HG03565 (cell line): ENCODE results near the gene KRTAP22-1.

Experiments used
- ATAC-seq: cut with Tn5 transposase; IDR thresholded peaks from one replicate; pipeline ENCODE4 v1.9.1; 2021; ENCODE audit warnings: mild to moderate bottlenecking, moderate library complexity; ENCODE audit not compliant: unreplicated experiment

KRTAP22-1 gene

GRCh38 chr21:30623362-30623761 lies 22.5 kb downstream of the KRTAP22-1 start:
- ATAC-seq, result no peak

GRCh38 chr21:30625449-30626165 lies 24.7 kb downstream of the KRTAP22-1 start:
- no peak for ATAC-seq

DNA sequence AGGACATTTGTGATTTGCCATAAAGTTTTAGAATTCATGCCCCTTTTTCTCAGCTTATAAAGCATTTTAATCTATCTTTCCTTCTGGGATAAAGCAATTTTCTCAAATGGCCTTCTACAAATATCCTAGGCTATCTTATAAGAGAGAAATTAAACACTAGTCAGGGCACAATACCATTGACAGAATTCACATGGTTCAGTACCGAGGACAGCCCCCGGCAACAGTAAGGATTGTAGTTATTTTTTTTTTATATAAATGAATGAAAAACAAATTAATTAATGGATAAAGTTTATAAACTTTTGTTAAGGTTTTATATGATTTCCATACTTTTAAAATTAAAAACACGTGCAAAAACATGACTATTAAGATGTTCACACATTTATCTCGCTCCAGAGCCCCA lies 27.2 kb downstream of the KRTAP22-1 start:
- ATAC-seq, result no peak

DNA sequence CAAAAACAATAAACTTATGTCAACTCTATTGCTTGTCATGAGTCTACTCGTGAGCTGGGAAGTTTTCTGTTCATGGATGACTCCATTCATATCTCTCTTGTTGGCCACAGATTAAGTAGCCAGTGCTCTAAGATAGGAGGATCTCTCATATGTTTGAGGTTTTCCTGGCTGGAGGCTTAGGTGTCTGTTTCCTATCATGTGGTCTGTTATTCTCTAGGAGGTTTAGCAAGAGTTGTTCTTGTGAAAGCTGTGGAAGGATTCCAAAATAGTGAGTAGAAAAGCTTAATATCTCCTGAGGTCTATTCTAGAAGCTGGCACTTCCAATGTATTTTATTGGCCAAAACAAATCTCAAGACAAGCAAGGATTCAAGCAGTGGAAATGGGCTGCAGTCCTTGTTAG lies 28.3 kb downstream of the KRTAP22-1 start:
- ATAC-seq, result no peak

DNA sequence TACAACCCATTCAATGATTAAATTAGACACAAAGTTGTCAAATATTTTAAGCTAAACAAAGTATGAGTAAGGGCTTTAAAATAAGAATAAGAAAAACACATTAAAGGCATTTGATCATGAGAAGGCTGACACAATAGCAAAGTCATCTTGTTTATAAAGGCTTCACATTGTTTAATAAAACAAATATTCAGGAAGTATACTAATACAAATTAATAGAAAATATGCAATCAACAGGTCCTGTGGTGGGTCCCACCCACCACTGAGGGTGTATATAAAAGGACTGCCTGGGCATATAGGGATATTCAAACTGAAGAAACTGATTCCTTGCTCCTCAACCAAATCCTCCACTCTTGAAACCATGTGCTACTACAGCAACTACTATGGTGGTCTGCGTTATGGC lies 34.0 kb downstream of the KRTAP22-1 start, which contains the start of gene KRTAP20-2:
Gene KRTAP20-2, plus strand, starts transcription at position 301 of the 400 bp plus-strand sequence. Its CDS starts 58 bp downstream, at position 359.
- no peak for ATAC-seq

DNA sequence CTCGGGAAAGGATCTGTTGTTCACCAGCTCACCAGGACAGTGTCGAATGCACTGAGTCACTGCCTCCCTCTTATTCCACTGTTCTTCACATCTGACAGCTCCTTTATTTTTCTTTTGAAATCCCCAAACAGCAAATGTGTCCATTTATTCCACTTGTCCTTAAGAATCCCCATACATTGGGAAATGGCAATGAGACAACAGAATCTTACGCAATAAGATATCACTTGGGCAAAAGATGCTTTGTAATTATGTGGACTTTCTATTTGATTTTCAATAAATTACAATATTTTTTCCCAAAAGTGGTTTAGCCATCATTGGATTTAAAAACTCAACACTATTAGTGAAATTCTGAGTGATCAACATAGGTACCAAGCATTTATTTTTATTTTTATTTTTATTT lies 37.8 kb downstream of the KRTAP22-1 start:
- no peak for ATAC-seq

DNA sequence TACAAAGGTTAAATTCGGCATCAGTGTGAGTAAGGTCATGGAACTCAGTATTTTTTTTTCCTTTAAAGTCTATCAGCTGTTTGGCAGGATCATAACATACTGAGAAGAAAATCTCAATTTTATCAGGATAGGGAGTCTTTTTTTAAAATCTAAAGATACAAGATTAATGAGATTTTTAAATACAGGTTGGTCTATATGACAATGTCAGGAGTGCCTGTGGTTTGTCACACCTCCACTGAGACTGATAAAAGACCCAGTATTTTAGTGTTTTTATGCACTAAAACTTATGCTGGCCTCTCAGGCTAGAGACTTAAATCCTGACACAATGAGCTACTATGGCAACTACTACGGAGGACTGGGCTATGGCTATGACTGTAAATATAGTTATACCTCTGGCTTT lies 41.7 kb downstream of the KRTAP22-1 start, which contains the start of gene KRTAP20-3:
Gene KRTAP20-3, plus strand, starts transcription at position 301 of the 400 bp plus-strand sequence.
- ATAC-seq, result no peak

DNA sequence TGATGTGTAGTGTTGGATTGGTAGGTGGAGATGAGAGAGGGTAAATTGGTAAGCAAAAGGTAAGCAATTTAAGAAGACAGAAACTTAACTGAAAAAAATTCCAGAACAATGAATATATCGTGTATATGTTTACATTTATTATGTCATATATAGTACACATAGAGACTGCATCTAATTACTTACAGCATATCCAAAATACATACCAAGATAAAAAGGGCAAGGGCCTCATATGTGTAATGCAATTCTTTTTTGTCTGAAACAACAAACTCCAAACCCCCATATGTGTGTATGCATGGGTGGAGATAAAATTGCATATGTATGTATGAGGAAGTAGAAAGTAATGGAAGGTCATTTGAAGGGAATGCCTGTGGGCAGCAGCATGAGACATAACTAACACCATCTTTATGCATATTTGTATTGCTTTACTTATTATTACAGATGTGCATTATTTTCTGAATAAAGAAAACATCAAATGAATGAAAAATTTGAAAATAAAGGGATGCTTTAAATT lies 46.1 kb downstream of the KRTAP22-1 start:
- ATAC-seq, result no peak
